Mesendoderm (in vitro differentiated cells): ENCODE measurements around the gene RERE.

Source experiments
- DNase-seq: peaks from one replicate; pipeline ENCODE4 v3.0.0; 2013
- H2AK5ac ChIP-seq: 2 replicates; pipeline ENCODE4 v1.6.1; 2013; ENCODE audit warnings: low read length, inconsistent platforms
- H2BK120ac ChIP-seq: 2 replicates; pipeline ENCODE4 v1.6.1; 2013; ENCODE audit warnings: low read depth, mild to moderate bottlenecking, low read length, moderate library complexity, mixed read lengths
- H2BK15ac ChIP-seq: replicated peaks from 2 replicates; pipeline ENCODE4 v1.6.1; 2013; ENCODE audit warnings: low read depth, mild to moderate bottlenecking, moderate library complexity
- H2BK5ac ChIP-seq: 2 replicates; pipeline ENCODE4 v1.6.1; 2013; ENCODE audit warnings: low read length, inconsistent platforms
- H3K18ac ChIP-seq: 2 replicates; pipeline ENCODE4 v1.6.1; 2013; ENCODE audit warnings: mild to moderate bottlenecking, low read length, mixed read lengths
- H3K23ac ChIP-seq: one replicate; pipeline ENCODE4 v1.6.1; 2013; ENCODE audit warnings: low read length
- H3K27ac ChIP-seq: 2 replicates; pipeline ENCODE4 v1.5.1; 2013; ENCODE audit warnings: low read depth, mild to moderate bottlenecking, inconsistent platforms, low read length, moderate library complexity
- H3K27me3 ChIP-seq: 2 replicates; pipeline ENCODE4 v1.6.1; 2013; ENCODE audit warnings: low read length, control low read depth, mild to moderate bottlenecking, inconsistent platforms; ENCODE audit not compliant: insufficient read depth, poor library complexity
- H3K36me3 ChIP-seq: 2 replicates; pipeline ENCODE4 v1.6.1; 2013; ENCODE audit warnings: low read length, inconsistent platforms; ENCODE audit not compliant: control insufficient read depth, insufficient read depth
- H3K4ac ChIP-seq: one replicate; pipeline ENCODE4 v1.6.1; 2013; ENCODE audit warnings: low read depth, mild to moderate bottlenecking, low read length, moderate library complexity
- H3K4me1 ChIP-seq: 2 replicates; pipeline ENCODE4 v1.6.1; 2013; ENCODE audit warnings: low read depth, low read length, inconsistent platforms; ENCODE audit not compliant: control insufficient read depth
- H3K4me2 ChIP-seq: 2 replicates; pipeline ENCODE4 v1.6.1; 2013; ENCODE audit warnings: low read length
- H3K4me3 ChIP-seq: 2 replicates; pipeline ENCODE4 v1.5.1; 2013; ENCODE audit warnings: mild to moderate bottlenecking, low read length
- H3K56ac ChIP-seq: one replicate; pipeline ENCODE4 v1.6.1; 2013; ENCODE audit warnings: low read length
- H3K79me1 ChIP-seq: 2 replicates; pipeline ENCODE4 v1.6.1; 2013; ENCODE audit warnings: low read length, inconsistent platforms
- H3K79me2 ChIP-seq: 2 replicates; pipeline ENCODE4 v1.6.1; 2013; ENCODE audit warnings: mild to moderate bottlenecking, low read length; ENCODE audit not compliant: control insufficient read depth, insufficient read depth
- H3K9ac ChIP-seq: 2 replicates; pipeline ENCODE4 v1.6.1; 2013; ENCODE audit warnings: low read length, inconsistent platforms
- H4K5ac ChIP-seq: one replicate; pipeline ENCODE4 v1.6.1; 2013; ENCODE audit warnings: low read length
- H4K8ac ChIP-seq: one replicate; pipeline ENCODE4 v1.6.1; 2013; ENCODE audit warnings: low read depth, mild to moderate bottlenecking, control low read depth, low read length, moderate library complexity
- WGBS: extraction: QIAGEN DNeasy Blood & Tissue Kit; methylation state at CpG from one replicate; pipeline ENCODE4 v1.1.7; 2013; ENCODE audit warnings: low lambda C conversion rate, missing lambda C conversion rate; ENCODE audit not compliant: insufficient coverage; ENCODE audit errors: extremely low coverage; 5-methylcytosine and 5-hydroxymethylcytosine counted together

The RERE gene

DNA sequence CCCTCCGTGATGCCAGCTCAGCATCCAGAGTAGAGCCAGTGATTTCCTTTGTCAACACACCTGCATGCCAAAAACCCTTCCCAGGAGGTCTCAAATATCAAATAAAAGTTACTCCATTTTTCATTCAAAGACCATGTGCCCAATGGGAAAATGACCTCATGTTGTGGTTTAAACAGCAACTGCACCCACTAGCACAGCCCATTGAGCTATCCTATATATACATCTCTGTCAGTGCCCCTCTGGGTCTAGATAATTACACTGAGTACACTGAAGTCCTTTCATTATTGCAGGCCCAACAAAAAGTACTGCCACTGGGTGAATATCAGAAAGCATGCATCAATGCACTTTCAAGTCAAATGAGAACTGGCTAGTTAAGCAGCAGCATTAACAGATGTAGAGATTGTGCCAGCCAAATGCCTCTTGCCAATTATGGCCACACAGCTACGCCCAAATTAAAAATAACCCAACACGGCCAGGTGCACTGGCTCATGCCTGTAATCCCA, 381.8 kb downstream of the RERE start:
- Histone ChIP-seq H3K36me3 (no peaks in the 10 kb centered on the region), H3K27ac (no peak overlapping the region), H3K4ac (no peak overlapping the region), H3K4me3 (no peak overlapping the region), H3K79me1 (peaks cover 10% of the 10 kb centered on the region), H3K4me2 (no peak overlapping the region), H2BK120ac (no peak overlapping the region), H3K18ac (no peak overlapping the region), H2BK15ac (no peak overlapping the region), H3K56ac (no peak overlapping the region), H3K4me1 (peaks cover 4% of the 10 kb centered on the region), H3K23ac (no peak overlapping the region), H4K5ac (no peak overlapping the region), H3K27me3 (no peaks in the 10 kb centered on the region), H2AK5ac (no peak overlapping the region), H3K79me2 (no peaks in the 10 kb centered on the region), H4K8ac (no peak overlapping the region), H3K9ac (no peak overlapping the region), H2BK5ac (no peak overlapping the region)
- no CpG with 5 or more reads among the region's 3 CpGs for WGBS
- DNase-seq, result no peak

DNA sequence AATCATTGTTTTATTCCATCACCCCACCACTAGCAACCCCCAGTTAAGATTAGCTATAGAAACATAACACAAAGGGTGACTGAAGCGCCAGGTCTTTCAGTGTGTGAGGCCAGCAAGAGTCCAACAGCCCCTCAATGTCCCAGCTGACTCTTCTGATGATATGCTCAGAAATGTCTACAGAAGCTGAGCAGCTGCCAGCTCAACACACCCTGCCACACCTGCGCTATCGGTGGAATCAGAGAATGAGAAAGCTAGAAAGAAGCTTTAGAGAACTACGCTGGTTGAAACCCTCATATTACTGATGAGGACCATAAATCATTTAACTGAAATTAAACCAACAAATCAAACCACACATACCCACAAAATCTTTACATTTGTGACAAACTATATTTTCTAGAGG, 383.3 kb downstream of the RERE start:
- Histone ChIP-seq H3K56ac (no peak overlapping the region), H2BK15ac (no peak overlapping the region), H3K27ac (no peak overlapping the region), H2BK120ac (no peak overlapping the region), H3K18ac (no peak overlapping the region), H4K5ac (no peak overlapping the region), H3K27me3 (no peaks in the 10 kb centered on the region), H2BK5ac (no peak overlapping the region), H3K4me2 (no peak overlapping the region), H3K23ac (no peak overlapping the region), H3K4me1 (peaks cover 4% of the 10 kb centered on the region), H4K8ac (no peak overlapping the region), H3K4ac (no peak overlapping the region), H3K4me3 (no peak overlapping the region), H3K79me1 (peaks cover 12% of the 10 kb centered on the region), H3K9ac (no peak overlapping the region), H3K79me2 (no peaks in the 10 kb centered on the region), H2AK5ac (no peak overlapping the region), H3K36me3 (no peaks in the 10 kb centered on the region)
- DNase-seq, result no peak
- WGBS, result no CpG with 5 or more reads among the region's 4 CpGs

DNA sequence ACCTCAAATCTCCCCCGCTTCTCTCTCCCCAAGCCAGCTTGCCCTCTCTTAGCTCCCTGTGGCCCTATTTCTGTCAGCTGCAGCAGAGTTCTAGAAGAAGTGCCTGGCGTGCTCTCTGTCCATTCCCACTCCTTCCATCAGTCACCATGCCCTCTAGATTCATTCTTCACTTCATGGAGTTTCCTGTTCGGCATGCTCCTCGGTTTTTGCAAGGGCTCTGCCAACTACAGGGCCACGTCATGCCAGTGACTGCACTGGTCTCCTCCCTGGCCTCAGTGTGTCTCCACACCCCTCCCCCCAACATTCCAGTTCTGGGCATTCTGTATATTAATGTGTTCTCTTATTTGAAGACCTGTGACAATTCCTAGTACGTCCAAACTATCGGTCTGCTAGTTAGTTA, 385.7 kb downstream of the RERE start:
- no CpG with 5 or more reads among the region's 7 CpGs for WGBS
- Histone ChIP-seq H4K5ac (no peak overlapping the region), H2BK15ac (no peak overlapping the region)

DNA sequence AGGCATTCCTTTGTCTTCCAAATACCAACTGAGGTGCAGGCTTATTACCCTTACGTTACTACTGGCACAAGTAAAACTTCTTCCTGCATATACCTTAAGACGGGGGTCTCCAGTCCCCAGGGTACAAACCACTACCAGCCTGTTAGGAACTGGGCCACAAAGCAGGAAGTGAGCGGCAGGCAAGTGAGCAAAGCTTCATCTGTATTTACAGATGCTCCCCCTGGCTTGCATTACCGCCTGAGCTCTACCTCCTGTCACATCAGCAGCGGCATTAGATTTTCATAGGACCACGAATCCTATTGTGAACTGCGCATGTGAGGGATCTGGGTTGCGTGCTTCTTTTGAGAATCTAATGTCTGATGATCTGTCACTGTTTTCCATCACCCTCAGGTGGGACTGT, 386.4 kb downstream of the RERE start:
- Histone ChIP-seq H3K36me3 (no peaks in the 10 kb centered on the region), H3K27ac (no peak overlapping the region), H3K4ac (no peak overlapping the region), H3K56ac (no peak overlapping the region), H4K8ac (no peak overlapping the region), H3K4me1 (no peaks in the 10 kb centered on the region), H3K4me2 (no peak overlapping the region), H3K4me3 (no peak overlapping the region), H4K5ac (no peak overlapping the region), H3K27me3 (no peaks in the 10 kb centered on the region), H3K9ac (no peak overlapping the region), H3K23ac (no peak overlapping the region), H3K18ac (no peak overlapping the region), H2BK120ac (no peak overlapping the region), H2BK15ac (no peak overlapping the region), H2BK5ac (no peak overlapping the region), H2AK5ac (no peak overlapping the region), H3K79me1 (peaks cover 12% of the 10 kb centered on the region), H3K79me2 (peaks cover 1% of the 10 kb centered on the region)
- DNase-seq, result peak; percentile 51
- WGBS, result no CpG with 5 or more reads among the region's 8 CpGs

More for the DNA sequence above, 385.7 kb downstream of the RERE start:
- Histone ChIP-seq H2BK5ac (no peak overlapping the region), H3K79me1 (peaks cover 12% of the 10 kb centered on the region), H3K79me2 (no peaks in the 10 kb centered on the region), H3K4me3 (no peak overlapping the region), H3K27ac (no peak overlapping the region), H3K56ac (no peak overlapping the region), H2AK5ac (no peak overlapping the region), H3K23ac (no peak overlapping the region), H3K9ac (no peak overlapping the region), H4K8ac (no peak overlapping the region), H3K18ac (no peak overlapping the region), H2BK120ac (no peak overlapping the region), H3K4ac (no peak overlapping the region), H3K36me3 (no peaks in the 10 kb centered on the region), H3K4me1 (no peaks in the 10 kb centered on the region), H3K4me2 (no peak overlapping the region), H3K27me3 (no peaks in the 10 kb centered on the region)
- DNase-seq, result no peak

DNA sequence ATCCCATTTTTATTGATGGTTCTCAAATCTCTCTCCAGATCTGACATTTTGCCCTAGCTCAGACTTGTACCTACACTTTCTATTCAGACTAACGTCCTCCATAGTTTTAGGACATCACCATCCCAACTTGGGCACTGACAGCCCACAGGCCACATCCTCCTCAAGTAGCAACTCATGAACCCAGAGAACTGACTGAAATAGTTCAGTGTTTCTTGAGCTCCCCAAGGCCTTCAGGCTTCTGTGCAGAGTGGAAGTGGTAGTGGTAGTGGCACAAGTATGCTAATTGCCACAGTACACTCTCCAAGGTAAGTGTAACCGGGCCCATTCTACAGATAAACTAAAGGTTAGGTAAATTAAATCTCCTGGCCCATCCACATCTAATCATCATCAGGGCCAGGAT, 387.0 kb downstream of the RERE start:
- WGBS, result no CpG with 5 or more reads among the region's 2 CpGs
- Histone ChIP-seq H2AK5ac (no peak overlapping the region), H3K79me1 (peaks cover 11% of the 10 kb centered on the region), H3K9ac (no peak overlapping the region), H3K27me3 (no peaks in the 10 kb centered on the region), H3K79me2 (peaks cover 1% of the 10 kb centered on the region), H4K8ac (no peak overlapping the region), H3K4me1 (no peaks in the 10 kb centered on the region), H4K5ac (no peak overlapping the region), H2BK15ac (no peak overlapping the region), H3K4ac (no peak overlapping the region), H2BK120ac (no peak overlapping the region), H3K4me3 (no peak overlapping the region), H3K56ac (no peak overlapping the region), H3K23ac (no peak overlapping the region), H2BK5ac (no peak overlapping the region), H3K36me3 (no peaks in the 10 kb centered on the region), H3K27ac (no peak overlapping the region), H3K4me2 (no peak overlapping the region), H3K18ac (no peak overlapping the region)
- DNase-seq, result no peak

DNA sequence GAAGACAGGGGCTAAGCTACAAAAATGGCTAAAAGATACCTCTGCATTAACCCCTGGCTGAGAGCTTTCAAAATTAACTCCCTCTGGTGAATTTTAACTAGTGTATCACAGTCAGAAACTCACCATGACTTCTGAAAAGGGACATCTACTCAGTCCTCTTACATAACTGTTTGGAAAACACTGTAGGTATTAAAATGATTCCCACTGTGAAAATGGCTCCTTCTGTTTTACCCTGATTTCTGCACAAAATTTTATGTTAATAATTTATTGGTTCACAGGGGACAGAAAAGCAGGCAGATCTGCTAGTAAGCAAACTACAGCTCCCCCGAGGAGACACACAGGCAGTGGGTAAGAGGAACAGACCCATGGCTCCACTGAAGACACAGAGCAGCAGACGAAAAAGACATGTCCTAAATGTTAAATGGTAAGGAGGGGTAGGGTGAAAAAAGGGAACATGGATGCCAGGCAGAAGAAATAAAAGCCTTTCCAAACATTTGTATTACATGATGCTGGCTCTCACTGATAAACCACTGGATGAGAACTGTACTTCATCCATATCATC, 387.8 kb downstream of the RERE start:
- Histone ChIP-seq H3K79me2 (peaks cover 1% of the 10 kb centered on the region), H3K4me2 (no peak overlapping the region), H3K23ac (no peak overlapping the region), H3K18ac (no peak overlapping the region), H2BK15ac (no peak overlapping the region), H3K4me3 (no peak overlapping the region), H3K9ac (no peak overlapping the region), H2BK120ac (no peak overlapping the region), H3K56ac (no peak overlapping the region), H3K36me3 (no peaks in the 10 kb centered on the region), H3K4me1 (peaks cover 8% of the 10 kb centered on the region), H3K4ac (no peak overlapping the region), H3K79me1 (peaks cover 7% of the 10 kb centered on the region), H3K27me3 (no peaks in the 10 kb centered on the region), H2AK5ac (no peak overlapping the region), H2BK5ac (no peak overlapping the region), H3K27ac (no peak overlapping the region), H4K8ac (no peak overlapping the region), H4K5ac (no peak overlapping the region)
- DNase-seq, result no peak
- no CpG with 5 or more reads among the region's 2 CpGs for WGBS
